Superior temporal gyrus (tissue), 1 donor: ENCODE measurements around the gene CHCHD6.
"Not testable (repeated sequence)": the region's sequence is repeated elsewhere in the genome, so short reads cannot be mapped to it uniquely, and the experiment has no call there.

Experiments used
- DNase-seq: peaks from one replicate; pipeline ENCODE4 v3.0.0-alpha.2; 2016; ENCODE audit errors: extremely low spot score

Gene CHCHD6

GRCh38 chr3:126766653-126767052 lies 62.6 kb downstream of the CHCHD6 start:
- no peak for DNase-seq

- DNase-seq: no peak
Measured at GRCh38 chr3:126768903-126769302, 64.9 kb downstream of the CHCHD6 start.

GRCh38 chr3:126770096-126770495 lies 66.1 kb downstream of the CHCHD6 start:
- no peak for DNase-seq

- DNase-seq: no peak
Measured at GRCh38 chr3:126773167-126773566, 69.1 kb downstream of the CHCHD6 start.

DNA sequence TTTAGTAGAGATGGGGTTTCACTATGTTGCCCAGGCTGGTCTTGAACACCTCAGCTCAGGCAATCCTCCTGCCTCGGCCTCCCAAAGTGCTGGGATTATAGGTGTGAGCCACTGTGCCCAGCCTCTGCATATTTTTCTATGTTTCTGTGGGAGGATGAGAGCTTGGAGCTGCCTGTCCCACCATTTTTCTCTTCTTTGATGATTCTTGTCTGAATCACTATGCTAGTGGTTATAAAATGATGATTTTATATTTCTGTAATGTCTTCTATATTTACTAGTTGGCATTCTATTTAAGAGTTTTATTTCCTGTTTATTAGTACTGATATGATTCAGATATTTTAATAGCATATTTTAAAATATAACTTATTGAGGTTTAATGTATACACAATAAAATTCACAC lies 69.7 kb downstream of the CHCHD6 start:
- no peak for DNase-seq

GRCh38 chr3:126777366-126777765 lies 73.3 kb downstream of the CHCHD6 start:
- no peak for DNase-seq

GRCh38 chr3:126780666-126781065 lies 76.6 kb downstream of the CHCHD6 start:
- no peak for DNase-seq

- DNase-seq: no peak
Measured at GRCh38 chr3:126781406-126781805, 77.4 kb downstream of the CHCHD6 start.

GRCh38 chr3:126781889-126782491 lies 78.0 kb downstream of the CHCHD6 start:
- DNase-seq: no peak

GRCh38 chr3:126782536-126782935 lies 78.5 kb downstream of the CHCHD6 start:
- no peak for DNase-seq

GRCh38 chr3:126784254-126784653 lies 80.2 kb downstream of the CHCHD6 start:
- no peak for DNase-seq

DNA sequence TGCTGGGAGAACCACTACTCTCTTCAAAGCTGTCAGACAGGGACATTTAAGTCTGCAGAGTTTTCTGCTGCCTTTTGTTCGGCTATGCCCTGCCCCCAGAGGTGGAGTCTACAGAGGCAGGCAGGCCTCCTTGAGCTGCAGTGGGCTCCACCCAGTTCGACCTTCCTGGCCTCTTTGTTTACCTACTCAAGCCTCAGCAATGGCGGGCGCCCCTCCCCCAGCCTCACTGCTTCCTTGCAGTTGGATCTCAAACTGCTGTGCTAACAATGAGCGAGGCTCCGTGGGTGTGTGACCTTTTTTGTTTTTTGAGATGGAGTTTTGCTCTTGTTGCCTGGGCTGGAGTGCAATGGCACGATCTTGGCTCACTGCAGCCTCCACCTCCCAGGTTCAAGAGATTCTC lies 87.3 kb downstream of the CHCHD6 start:
- DNase-seq: not testable (repeated sequence)

GRCh38 chr3:126792998-126793397 lies 89.0 kb downstream of the CHCHD6 start:
- DNase-seq: no peak

- DNase-seq: no peak
Measured at GRCh38 chr3:126797563-126797962, 93.5 kb downstream of the CHCHD6 start.

DNA sequence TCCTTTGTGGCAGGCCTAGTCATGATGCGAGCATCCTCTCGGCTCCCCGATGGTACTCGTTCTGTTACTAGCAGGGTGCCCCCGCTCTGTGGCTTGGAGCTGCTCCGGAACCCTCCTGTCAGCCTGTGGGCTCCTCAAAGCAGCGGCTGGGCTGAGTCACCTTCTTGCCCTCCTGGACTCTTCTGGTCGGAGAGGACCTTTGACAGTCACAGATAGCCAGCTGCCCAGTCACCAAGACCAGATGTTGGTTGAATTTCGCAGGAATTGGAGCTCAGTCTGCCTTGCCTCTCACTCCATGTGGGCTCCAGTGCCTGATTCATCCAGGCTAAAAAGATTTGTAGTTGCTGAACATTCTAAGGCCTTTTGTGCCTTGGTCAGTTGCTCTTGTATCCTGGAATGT lies 94.5 kb downstream of the CHCHD6 start:
- DNase-seq: no peak

- peak; percentile 16 for DNase-seq
Measured at GRCh38 chr3:126799099-126799498, 95.1 kb downstream of the CHCHD6 start.

DNA sequence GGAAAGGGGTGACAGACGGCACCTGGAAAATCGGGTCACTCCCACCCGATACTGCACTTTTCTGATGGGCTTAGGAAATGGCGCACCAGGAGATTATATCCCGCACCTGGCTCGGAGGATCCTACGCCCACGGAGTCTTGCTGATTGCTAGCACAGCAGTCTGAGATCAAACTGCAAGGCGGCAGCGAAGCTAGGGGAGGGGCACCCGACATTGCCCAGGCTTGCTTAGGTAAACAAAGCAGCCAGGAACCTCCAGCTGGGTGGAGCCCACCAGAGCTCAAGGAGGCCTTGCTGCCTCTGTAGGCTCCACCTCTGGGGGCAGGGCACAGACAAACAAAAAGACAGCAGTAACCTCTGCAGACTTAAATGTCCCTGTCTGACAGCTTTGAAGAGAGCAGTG lies 97.3 kb downstream of the CHCHD6 start:
- DNase-seq: not testable (repeated sequence)

DNA sequence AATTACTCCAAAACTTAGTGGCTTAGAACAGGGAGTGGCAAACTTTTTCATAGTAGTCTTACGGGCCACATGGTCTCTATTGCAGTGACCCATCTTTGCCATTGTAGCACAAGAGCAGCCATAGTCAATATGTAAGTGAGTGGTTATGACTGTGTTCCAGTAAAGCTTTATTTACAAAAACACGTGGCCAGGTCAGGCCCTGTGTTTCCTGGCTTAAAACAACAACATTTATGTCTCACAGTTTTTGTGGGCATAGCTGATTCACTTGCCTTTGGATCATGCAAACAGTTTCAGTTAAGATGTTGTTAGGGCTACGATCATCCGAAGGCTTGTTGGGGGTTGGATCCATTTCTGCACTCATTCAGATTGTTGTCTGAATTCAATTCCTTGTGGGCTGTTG lies 103.8 kb downstream of the CHCHD6 start:
- DNase-seq: no peak

- no peak for DNase-seq
Measured at GRCh38 chr3:126811530-126811929, 107.5 kb downstream of the CHCHD6 start.

DNA sequence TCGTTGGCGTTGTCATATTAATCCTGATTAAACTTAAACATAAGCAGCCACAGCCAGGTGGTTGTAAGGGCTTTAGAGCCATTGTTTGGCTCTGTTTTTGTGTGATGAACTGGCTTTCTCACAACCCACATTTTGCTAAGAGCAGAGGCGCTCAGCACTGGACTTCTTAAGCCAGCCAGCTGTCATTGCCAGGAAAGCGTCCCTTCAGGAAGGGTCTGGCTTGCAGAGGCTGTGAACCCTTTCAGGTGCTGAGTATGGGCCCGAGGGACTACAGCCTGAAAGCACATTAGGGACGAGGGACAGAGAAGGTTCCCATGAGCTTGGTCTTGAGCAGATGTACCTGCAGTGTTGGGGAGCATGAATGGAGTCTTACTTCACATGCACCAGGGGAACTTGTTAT lies 112.3 kb downstream of the CHCHD6 start:
- DNase-seq: no peak

- peak; percentile 59 for DNase-seq
Measured at GRCh38 chr3:126816986-126817777, 113.1 kb downstream of the CHCHD6 start.

GRCh38 chr3:126817781-126818180 lies 113.7 kb downstream of the CHCHD6 start:
- no peak for DNase-seq

GRCh38 chr3:126818400-126819095 lies 114.5 kb downstream of the CHCHD6 start:
- no peak for DNase-seq
